ENCODE results near the gene MAML2.

The MAML2 gene

DNA sequence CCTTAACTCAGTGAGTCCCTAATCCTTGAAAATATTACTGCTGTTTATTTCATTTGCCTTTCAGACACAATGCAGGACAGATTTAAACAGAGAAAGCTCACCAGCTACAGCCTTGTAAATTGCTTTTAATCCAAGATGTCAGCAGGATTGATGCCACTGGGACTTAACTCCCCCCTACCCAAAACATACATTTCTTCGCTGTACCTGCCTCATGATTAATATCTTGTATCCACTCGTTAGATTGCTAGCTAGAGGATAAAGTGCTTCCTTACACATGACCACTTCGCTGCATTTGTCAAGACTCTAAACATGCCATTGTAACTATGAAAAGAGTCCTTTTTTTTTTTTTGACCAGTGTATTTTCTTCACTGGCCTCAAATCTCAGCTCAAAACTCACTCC lies 236.3 kb downstream of the MAML2 start:
- H3K4me3 ChIP-seq (ENCODE audit: low read length) = no peak overlapping the region
- no peak for DNase-seq (ENCODE audit: low read depth)
- TF ChIP-seq, protein P1, sequence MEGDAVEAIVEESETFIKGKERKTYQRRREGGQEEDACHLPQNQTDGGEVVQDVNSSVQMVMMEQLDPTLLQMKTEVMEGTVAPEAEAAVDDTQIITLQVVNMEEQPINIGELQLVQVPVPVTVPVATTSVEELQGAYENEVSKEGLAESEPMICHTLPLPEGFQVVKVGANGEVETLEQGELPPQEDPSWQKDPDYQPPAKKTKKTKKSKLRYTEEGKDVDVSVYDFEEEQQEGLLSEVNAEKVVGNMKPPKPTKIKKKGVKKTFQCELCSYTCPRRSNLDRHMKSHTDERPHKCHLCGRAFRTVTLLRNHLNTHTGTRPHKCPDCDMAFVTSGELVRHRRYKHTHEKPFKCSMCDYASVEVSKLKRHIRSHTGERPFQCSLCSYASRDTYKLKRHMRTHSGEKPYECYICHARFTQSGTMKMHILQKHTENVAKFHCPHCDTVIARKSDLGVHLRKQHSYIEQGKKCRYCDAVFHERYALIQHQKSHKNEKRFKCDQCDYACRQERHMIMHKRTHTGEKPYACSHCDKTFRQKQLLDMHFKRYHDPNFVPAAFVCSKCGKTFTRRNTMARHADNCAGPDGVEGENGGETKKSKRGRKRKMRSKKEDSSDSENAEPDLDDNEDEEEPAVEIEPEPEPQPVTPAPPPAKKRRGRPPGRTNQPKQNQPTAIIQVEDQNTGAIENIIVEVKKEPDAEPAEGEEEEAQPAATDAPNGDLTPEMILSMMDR (conservative IDR thresholded peaks at IDR 0.05; ENCODE audit: low read depth, low read length) = no peak

DNA sequence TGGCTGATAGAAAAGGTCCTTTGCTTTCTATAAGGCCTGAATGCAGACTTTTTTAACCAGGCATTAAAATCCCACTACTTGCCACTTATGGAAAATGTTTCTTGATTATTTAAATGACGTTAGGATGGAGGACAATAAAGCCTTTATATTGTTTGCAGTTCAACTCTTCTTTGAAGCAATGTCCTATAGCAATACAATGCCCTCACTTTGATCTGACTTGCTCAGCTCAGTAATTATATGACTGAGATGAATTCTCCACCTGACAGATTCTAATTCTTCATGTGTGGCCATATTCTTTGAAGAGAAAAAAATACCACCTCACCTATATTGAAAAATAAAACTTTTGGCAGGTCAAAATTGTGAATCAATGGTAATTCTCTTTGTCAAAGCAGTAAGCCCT lies 237.1 kb downstream of the MAML2 start:
- no peak overlapping the region for H3K4me3 ChIP-seq (ENCODE audit: low read length)
- TF ChIP-seq, protein P1 (conservative IDR thresholded peaks at IDR 0.05; ENCODE audit: low read depth, low read length) = no peak
- DNase-seq (ENCODE audit: low read depth) = no peak

DNA sequence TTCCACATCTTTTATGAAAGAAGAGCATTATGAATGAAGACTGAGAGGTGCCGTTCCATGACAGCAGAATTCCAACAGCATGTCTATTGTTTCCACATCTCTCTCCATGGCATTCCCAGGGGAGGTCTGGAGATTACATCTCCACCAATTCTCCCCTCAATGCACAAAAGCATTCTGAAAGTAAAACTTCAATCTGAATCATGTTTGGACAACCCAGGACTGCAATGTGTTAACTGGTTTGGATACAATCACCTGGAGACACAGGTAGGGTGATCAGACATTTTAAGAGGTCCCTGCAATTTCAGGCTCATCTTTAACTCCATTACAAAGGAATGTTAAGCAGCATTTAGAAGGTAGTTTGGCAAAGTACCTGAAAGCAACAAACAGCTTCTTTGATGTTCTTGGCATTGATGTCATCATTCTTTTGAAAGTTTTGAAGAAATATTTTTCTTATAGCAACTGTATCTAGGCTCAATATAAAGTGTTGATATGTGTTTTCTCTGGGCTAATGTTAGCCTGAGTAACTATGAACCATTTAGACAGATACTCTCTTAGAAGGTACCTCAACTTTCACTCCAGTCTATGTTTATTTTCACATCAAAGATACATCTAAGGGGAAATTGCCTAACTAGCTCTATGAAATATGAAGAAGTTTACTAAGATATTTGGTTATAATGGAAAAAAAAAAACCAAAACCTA lies 237.6 kb downstream of the MAML2 start:
- no peak overlapping the region for H3K4me3 ChIP-seq (ENCODE audit: low read length)
- TF ChIP-seq, protein P1 (conservative IDR thresholded peaks at IDR 0.05; ENCODE audit: low read depth, low read length) = no peak
- no peak for DNase-seq (ENCODE audit: low read depth)

DNA sequence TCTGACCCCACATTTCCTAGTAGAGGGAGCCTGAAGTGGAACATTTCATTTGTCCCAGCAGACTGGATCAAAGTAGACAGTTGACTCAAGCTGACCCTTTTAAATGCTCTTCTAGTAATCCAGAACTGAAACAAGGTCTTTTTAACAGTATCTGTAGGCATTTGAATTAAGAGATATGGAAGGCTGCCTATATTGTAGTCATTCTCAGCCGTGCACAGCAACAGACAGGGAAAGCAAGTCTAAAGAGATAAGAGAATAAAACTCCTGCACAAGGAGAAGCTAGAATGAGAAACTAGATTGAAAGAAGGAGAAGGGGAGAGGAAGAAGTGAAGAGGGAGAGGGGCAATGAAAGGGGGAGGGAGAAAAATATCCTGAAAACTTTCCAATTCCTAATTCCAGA lies 238.5 kb downstream of the MAML2 start:
- DNase-seq (ENCODE audit: low read depth) = no peak
- H3K4me3 ChIP-seq (ENCODE audit: low read length) = no peak overlapping the region
- TF ChIP-seq, protein P1 (conservative IDR thresholded peaks at IDR 0.05; ENCODE audit: low read depth, low read length) = no peak

DNA sequence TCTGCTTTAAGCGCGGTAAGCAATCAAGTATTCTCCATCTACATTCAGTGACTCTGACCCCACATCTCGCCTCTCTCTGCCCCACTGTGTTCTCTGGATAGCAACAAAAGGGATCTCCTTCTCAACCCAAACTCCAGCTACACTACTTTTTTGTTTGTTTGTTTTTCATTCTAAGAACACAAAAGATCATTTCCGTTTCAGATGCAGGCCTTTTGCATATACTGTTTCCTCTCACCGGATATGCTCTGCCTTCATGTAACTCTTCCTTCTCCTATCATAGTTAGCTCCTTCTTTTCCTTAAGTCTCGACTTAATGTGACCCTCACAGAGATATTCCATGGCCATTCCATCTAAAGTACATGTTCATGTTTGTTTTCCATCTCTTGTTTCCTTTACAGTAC lies 239.3 kb downstream of the MAML2 start:
- DNase-seq (ENCODE audit: low read depth) = no peak
- H3K4me3 ChIP-seq (ENCODE audit: low read length) = no peak overlapping the region
- TF ChIP-seq, protein P1 (conservative IDR thresholded peaks at IDR 0.05; ENCODE audit: low read depth, low read length) = no peak

DNA sequence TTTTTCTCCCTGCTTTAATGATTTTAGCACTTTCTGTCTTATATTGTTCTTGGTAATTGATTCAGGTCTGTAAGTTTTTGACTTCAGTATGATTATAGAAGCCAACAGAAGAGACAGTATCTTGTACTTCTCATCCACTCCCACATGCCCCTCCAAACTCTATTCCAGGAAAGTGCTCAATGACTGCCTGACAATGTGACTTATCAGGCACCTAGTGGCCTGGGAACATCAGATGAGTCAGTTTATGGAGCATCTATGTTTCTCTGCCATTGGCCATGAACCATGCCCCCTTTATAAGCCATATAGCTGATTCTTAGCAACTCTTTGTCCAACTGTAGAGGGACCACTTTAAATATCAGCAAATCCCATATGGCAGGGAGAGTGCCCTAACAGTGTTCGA lies 239.9 kb downstream of the MAML2 start:
- TF ChIP-seq, protein P1 (conservative IDR thresholded peaks at IDR 0.05; ENCODE audit: low read depth, low read length) = no peak
- no peak overlapping the region for H3K4me3 ChIP-seq (ENCODE audit: low read length)
- no peak for DNase-seq (ENCODE audit: low read depth)

DNA sequence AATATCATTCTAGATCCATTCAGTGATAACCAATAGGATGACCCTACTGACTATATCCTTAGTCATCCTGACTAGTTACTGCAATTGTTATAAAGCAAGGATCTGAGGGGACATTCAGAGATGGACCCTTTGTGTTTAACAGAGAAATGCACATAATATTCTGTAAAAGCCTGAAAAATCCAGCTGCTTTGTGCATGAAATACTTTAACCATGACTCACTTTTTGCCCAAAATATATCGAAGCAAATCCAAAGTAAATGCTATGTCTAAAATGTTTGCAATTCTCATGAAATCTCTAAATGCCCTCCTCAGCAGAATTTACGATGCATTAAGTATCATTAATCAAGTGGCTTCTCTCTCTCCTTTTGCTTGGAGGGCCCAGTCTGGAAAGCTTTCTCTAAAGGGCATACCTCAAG lies 240.3 kb downstream of the MAML2 start:
- TF ChIP-seq, protein P1 (conservative IDR thresholded peaks at IDR 0.05; ENCODE audit: low read depth, low read length) = no peak
- no peak overlapping the region for H3K4me3 ChIP-seq (ENCODE audit: low read length)
- no peak for DNase-seq (ENCODE audit: low read depth)
